ENCODE results near the gene RNF151. TPM values are rescaled to one million over a fixed set of nuclear protein-coding genes. Genes with fewer than 3 reads are reported as not detected.

The RNF151 gene
- total and polyA plus RNA-seq, 2 donors (not counting 1 experiment from before 2014, with no cell fraction given) = not detected

GRCh38 chr16:1982013-1982433 is 15.4 kb downstream of the RNF151 start:
- H2AFZ ChIP-seq (ENCODE audit: low read length) = no peak overlapping the region
- no peak overlapping the region for H3K9ac ChIP-seq (ENCODE audit: insufficient read depth, low read length)
- peaks cover 19% of the 10 kb centered on the region for H3K27me3 ChIP-seq (ENCODE audit: control insufficient read depth, insufficient read depth, low read length)
- no peak overlapping the region for H3K4me3 ChIP-seq (replicated peaks in 1 of 4; ENCODE audit: control extremely low read depth in 1 of 4, insufficient read depth in 1 of 4, low read depth in 3 of 4, low read length in 4 of 4)
- peaks cover 9% of the 10 kb centered on the region for H3K4me1 ChIP-seq (ENCODE audit: control insufficient read depth, extremely low read depth, insufficient read depth, low read length)
- H3K4me2 ChIP-seq (ENCODE audit: extremely low read depth, insufficient read depth, low read length) = no peak overlapping the region
- peaks cover 11% of the 10 kb centered on the region for H3K79me2 ChIP-seq (ENCODE audit: control insufficient read depth, insufficient read depth, low read length)
- H4K20me1 ChIP-seq (ENCODE audit: control insufficient read depth, extremely low read depth, insufficient read depth, low read length) = no peaks in the 10 kb centered on the region
- DNase-seq (ENCODE audit: low read depth in 2 of 2) = no peak
- H3K27ac ChIP-seq (ENCODE audit: insufficient read depth, low read length) = no peak overlapping the region
- H3K36me3 ChIP-seq (ENCODE audit: control insufficient read depth, insufficient read depth, low read length) = peaks cover 26% of the 10 kb centered on the region
- H3K9me3 ChIP-seq (ENCODE audit: control insufficient read depth, insufficient read depth, low read depth, low read length) = no peaks in the 10 kb centered on the region
- TF ChIP-seq CTCF (conservative IDR thresholded peaks at IDR 0.05 in 1 of 2, IDR thresholded peaks at IDR 0.05 in 1 of 2; ENCODE audit: low read depth in 1 of 2, low read length in 2 of 2) = no peak
- peak; percentile 67 for TF ChIP-seq EZH2 (IDR thresholded peaks at IDR 0.05; ENCODE audit: low read length, missing control alignments)

GRCh38 chr16:1982991-1983543 is 16.4 kb downstream of the RNF151 start:
- DNase-seq (ENCODE audit: low read depth in 2 of 2) = no peak
- peak; percentile 21 to 32 for TF ChIP-seq CTCF (conservative IDR thresholded peaks at IDR 0.05 in 1 of 2, IDR thresholded peaks at IDR 0.05 in 1 of 2; ENCODE audit: low read depth in 1 of 2, low read length in 2 of 2)
- TF ChIP-seq EZH2 (IDR thresholded peaks at IDR 0.05; ENCODE audit: low read length, missing control alignments) = no peak
- no peak overlapping the region for H3K9ac ChIP-seq (ENCODE audit: insufficient read depth, low read length)
- peak overlapping the region in 3 of 4 experiments; percentile 12 to 73 (median 41) for H3K4me3 ChIP-seq (replicated peaks in 1 of 4; ENCODE audit: control extremely low read depth in 1 of 4, insufficient read depth in 1 of 4, low read depth in 3 of 4, low read length in 4 of 4)
- H3K79me2 ChIP-seq (ENCODE audit: control insufficient read depth, insufficient read depth, low read length) = peaks cover 11% of the 10 kb centered on the region
- no peaks in the 10 kb centered on the region for H3K9me3 ChIP-seq (ENCODE audit: control insufficient read depth, insufficient read depth, low read depth, low read length)
- H3K4me1 ChIP-seq (ENCODE audit: control insufficient read depth, extremely low read depth, insufficient read depth, low read length) = peaks cover 9% of the 10 kb centered on the region
- H3K36me3 ChIP-seq (ENCODE audit: control insufficient read depth, insufficient read depth, low read length) = peaks cover 23% of the 10 kb centered on the region
- peaks cover 19% of the 10 kb centered on the region for H3K27me3 ChIP-seq (ENCODE audit: control insufficient read depth, insufficient read depth, low read length)
- no peaks in the 10 kb centered on the region for H4K20me1 ChIP-seq (ENCODE audit: control insufficient read depth, extremely low read depth, insufficient read depth, low read length)
- H3K27ac ChIP-seq (ENCODE audit: insufficient read depth, low read length) = no peak overlapping the region
- H2AFZ ChIP-seq (ENCODE audit: low read length) = no peak overlapping the region
- H3K4me2 ChIP-seq (ENCODE audit: extremely low read depth, insufficient read depth, low read length) = peak overlapping the region; percentile 77

- Histone ChIP-seq H3K27me3 (ENCODE audit: control insufficient read depth, insufficient read depth, low read length) (peaks cover 19% of the 10 kb centered on the region), H3K4me1 (ENCODE audit: control insufficient read depth, extremely low read depth, insufficient read depth, low read length) (peaks cover 9% of the 10 kb centered on the region), H3K27ac (ENCODE audit: insufficient read depth, low read length) (peak within 1 kb of the TSS; percentile 61), H2AFZ (ENCODE audit: low read length) (peak within 1 kb of the TSS; percentile 81), H3K79me2 (ENCODE audit: control insufficient read depth, insufficient read depth, low read length) (peaks cover 11% of the 10 kb centered on the region), H3K36me3 (ENCODE audit: control insufficient read depth, insufficient read depth, low read length) (peaks cover 18% of the 10 kb centered on the region), H3K9me3 (ENCODE audit: control insufficient read depth, insufficient read depth, low read depth, low read length) (no peaks in the 10 kb centered on the region), H3K4me3 (replicated peaks in 1 of 4; ENCODE audit: control extremely low read depth in 1 of 4, insufficient read depth in 1 of 4, low read depth in 3 of 4, low read length in 4 of 4) (peak within 1 kb of the TSS; percentile 73 to 84 (median 77)), H4K20me1 (ENCODE audit: control insufficient read depth, extremely low read depth, insufficient read depth, low read length) (no peaks in the 10 kb centered on the region), H3K4me2 (ENCODE audit: extremely low read depth, insufficient read depth, low read length) (peak within 1 kb of the TSS; percentile 100), H3K9ac (ENCODE audit: insufficient read depth, low read length) (peak within 1 kb of the TSS; percentile 83)
- peak; percentile 89 to 96 for DNase-seq (ENCODE audit: low read depth in 2 of 2)
- TF ChIP-seq EZH2 (IDR thresholded peaks at IDR 0.05; ENCODE audit: low read length, missing control alignments) = no peak
- peak in 1 of 2 donors; percentile 34 for TF ChIP-seq CTCF (conservative IDR thresholded peaks at IDR 0.05 in 1 of 2, IDR thresholded peaks at IDR 0.05 in 1 of 2; ENCODE audit: low read depth in 1 of 2, low read length in 2 of 2)
These were observed 17.1 kb downstream of the RNF151 start, which contains the start of gene GFER for GRCh38 chr16:1983544-1984346. TSS of gene GFER (plus strand) at chr16:1984193. CDS start at chr16:1984219, 26 bp downstream.
